ENCODE data around the gene PPP1R37.

PPP1R37 gene

DNA sequence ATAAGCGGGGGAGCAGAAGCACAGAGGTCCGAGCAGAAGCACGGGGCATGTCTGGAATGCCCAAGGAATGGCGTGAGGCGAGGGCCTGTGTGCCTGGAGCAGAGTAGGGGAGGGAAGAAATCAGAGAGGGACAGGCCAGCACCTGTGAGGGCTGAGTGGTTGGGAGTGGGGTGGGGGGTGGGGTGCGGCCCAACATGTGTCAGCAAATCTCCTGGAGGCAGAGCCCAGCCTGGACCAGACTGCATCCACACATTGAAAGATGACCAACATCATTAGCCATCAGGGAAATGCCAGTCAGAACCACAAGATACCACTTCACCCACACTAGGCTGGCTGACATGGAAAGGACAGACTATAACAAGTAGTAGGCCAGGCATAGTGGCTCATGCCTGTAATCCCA is 42.9 kb upstream of the PPP1R37 start:
- TF ChIP-seq, protein P1, sequence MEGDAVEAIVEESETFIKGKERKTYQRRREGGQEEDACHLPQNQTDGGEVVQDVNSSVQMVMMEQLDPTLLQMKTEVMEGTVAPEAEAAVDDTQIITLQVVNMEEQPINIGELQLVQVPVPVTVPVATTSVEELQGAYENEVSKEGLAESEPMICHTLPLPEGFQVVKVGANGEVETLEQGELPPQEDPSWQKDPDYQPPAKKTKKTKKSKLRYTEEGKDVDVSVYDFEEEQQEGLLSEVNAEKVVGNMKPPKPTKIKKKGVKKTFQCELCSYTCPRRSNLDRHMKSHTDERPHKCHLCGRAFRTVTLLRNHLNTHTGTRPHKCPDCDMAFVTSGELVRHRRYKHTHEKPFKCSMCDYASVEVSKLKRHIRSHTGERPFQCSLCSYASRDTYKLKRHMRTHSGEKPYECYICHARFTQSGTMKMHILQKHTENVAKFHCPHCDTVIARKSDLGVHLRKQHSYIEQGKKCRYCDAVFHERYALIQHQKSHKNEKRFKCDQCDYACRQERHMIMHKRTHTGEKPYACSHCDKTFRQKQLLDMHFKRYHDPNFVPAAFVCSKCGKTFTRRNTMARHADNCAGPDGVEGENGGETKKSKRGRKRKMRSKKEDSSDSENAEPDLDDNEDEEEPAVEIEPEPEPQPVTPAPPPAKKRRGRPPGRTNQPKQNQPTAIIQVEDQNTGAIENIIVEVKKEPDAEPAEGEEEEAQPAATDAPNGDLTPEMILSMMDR (IDR thresholded peaks at IDR 0.05; ENCODE audit: low read depth, low read length): no peak
- in situ Hi-C loops (cut with HindIII; ENCODE audit: low sequenced_read_pairs): no loop called here
- H3K4me3 ChIP-seq (ENCODE audit: low read depth, low read length): no peak overlapping the region
- no peak for DNase-seq (ENCODE audit: low read depth, low spot score)

DNA sequence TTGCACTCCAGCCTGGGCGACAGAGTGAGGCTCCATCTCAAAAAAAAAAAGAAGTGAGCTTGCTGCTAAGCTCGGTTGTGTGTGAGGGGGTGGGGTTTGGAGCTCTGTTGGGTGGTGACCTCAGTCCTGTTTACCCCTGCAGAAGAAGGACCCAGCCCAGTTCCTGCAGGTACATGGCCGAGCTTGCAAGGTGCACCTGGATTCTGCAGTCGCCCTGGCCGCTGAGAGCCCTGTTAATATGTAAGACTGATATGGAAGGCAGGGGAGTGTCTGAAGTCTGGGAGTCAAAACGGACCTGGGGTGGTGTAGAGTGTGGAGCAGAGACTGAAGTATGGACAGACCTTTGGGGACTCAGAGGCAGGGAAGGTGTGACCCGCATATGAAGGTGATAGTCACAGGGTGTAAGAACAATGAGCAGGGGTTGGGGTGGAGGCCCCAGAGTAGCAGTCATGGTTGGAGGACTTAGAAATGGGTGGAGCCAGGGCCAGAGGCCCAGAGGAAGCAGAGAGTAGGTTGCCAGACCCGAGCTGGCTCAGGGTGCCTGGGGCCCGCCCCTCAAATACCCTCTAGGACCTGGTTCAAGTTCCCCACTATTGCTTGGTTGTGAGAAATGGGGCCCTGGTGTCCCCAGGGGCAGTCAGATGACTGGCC is 40.9 kb upstream of the PPP1R37 start:
- H3K4me3 ChIP-seq (ENCODE audit: low read depth, low read length): no peak overlapping the region
- in situ Hi-C loops (cut with HindIII; ENCODE audit: low sequenced_read_pairs): no loop called here
- TF ChIP-seq, protein P1 (IDR thresholded peaks at IDR 0.05; ENCODE audit: low read depth, low read length): no peak
- no peak for DNase-seq (ENCODE audit: low read depth, low spot score)

DNA sequence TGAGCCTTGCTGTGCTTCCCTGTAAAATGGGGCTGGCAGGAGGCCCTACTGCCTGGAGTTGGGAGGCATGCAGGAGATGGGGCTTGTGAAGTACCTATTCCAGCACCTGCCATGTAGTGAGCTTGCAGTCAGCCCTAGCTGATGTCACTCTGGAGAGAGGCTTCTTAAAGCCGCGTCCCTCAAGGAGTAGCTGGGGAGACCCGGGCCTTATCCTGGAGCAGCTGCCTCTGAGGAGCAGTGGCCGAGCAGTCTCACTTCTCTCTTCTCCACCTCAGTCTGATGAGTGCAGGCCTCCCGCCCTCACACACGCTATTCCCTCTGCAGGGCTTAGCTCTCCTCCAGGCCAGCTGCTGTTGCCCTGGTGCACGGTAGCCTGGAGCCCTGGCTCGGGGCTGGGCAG is 36.1 kb upstream of the PPP1R37 start:
- in situ Hi-C loops (cut with HindIII; ENCODE audit: low sequenced_read_pairs): no loop called here
- TF ChIP-seq, protein P1 (IDR thresholded peaks at IDR 0.05; ENCODE audit: low read depth, low read length): no peak

DNA sequence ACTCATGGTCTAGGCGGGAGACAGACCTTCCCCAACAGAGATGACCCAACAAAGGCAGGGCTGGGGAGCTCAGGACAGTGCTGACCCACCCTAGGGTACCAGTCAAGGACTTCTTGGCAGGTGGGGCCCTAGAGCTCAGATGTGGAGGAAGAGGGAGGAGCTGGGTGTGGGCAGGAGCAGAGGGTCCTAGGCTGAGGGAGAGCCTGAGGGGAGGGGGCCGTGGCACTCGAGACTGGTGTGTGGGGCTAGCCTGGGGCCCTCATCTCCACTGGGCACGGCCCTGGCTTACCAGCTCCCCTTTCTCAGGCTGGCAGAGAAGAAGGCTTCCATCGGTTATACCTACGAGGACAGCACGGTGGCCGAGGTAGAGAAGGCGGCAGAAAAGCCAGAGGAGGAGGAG is 35.5 kb upstream of the PPP1R37 start:
- TF ChIP-seq, protein P1 (IDR thresholded peaks at IDR 0.05; ENCODE audit: low read depth, low read length): no peak
- in situ Hi-C loops (cut with HindIII; ENCODE audit: low sequenced_read_pairs): no loop called here
- no peak overlapping the region for H3K4me3 ChIP-seq (ENCODE audit: low read depth, low read length)
- no peak for DNase-seq (ENCODE audit: low read depth, low spot score)

More for the DNA sequence above, 36.1 kb upstream of the PPP1R37 start:
- DNase-seq (ENCODE audit: low read depth, low spot score): no peak
- no peak overlapping the region for H3K4me3 ChIP-seq (ENCODE audit: low read depth, low read length)

DNA sequence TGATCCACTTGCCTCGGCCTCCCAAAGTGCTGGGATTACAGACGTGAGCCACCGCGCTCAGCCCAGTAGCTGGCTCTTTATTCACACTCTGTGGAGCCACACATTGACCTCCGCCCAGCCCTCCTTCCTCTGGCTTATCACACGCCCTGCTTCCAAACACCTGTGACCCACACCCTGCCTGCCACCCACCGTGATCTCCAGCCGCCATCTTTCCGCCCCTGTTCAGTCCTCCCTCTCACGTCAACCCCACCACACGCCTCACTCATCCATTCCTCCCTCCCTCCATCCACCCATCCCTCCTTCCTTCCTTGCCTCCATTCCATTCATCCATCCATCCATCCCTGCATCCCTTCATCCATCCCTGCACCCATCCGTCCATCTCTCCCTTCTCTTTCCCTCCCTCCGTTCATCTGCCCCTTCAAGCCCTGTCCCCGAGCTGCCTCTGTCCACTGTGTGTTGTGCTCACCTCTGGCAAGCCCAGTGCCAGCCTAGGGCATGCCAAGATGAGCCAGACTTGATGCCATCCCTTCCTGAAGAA is 34.3 kb upstream of the PPP1R37 start:
- in situ Hi-C loops (cut with HindIII; ENCODE audit: low sequenced_read_pairs): no loop called here
- no peak overlapping the region for H3K4me3 ChIP-seq (ENCODE audit: low read depth, low read length)
- TF ChIP-seq, protein P1 (IDR thresholded peaks at IDR 0.05; ENCODE audit: low read depth, low read length): no peak
- DNase-seq (ENCODE audit: low read depth, low spot score): no peak

DNA sequence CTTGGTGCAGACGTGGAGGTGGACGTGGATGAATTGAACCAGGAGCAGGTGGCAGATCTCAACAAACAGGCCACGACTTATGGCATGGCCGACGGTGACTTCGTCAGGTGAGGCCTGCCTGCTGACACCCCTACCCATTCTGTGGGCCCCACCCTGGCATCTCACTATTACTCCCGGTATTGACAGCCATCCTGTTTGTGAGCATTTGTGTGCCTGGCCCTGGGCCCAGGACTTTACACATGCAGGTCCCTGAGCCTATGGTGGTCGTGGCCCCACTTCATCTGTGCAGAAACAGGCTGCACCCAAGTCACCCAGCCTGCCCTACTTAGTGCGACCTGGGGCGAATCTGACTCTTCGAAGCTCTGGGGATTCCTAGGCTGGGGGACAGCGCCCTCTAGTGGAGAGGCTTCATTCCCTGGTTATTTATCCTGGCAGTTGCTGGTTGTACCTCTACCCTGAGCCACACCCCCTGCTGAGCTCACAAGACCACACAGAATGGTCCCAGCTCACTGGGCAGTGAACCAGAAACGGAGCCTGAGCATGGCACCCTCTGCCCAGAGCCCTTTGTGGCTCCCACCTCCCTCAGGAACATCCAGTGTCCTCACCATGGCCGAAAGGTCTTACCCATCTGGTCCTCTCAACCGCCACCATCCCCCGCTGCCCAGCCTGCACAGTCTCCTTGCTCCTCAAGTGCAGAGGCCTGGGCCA is 33.6 kb upstream of the PPP1R37 start:
- TF ChIP-seq, protein P1 (IDR thresholded peaks at IDR 0.05; ENCODE audit: low read depth, low read length): peak; percentile 91
- in situ Hi-C loops (cut with HindIII; ENCODE audit: low sequenced_read_pairs): no loop called here
- H3K4me3 ChIP-seq (ENCODE audit: low read depth, low read length): no peak overlapping the region
- DNase-seq (ENCODE audit: low read depth, low spot score): peak; percentile 70
